ENCODE results near the gene PCDHB7. TPM values are rescaled to one million over a fixed set of nuclear protein-coding genes. Genes with fewer than 3 reads are reported as not detected.
"Not testable (repeated sequence)": the region's sequence is repeated elsewhere in the genome, so short reads cannot be mapped to it uniquely, and the experiment has no call there.

Gene PCDHB7
- total RNA-seq, 1 experiment from 2014 or later = 2.1 TPM

DNA sequence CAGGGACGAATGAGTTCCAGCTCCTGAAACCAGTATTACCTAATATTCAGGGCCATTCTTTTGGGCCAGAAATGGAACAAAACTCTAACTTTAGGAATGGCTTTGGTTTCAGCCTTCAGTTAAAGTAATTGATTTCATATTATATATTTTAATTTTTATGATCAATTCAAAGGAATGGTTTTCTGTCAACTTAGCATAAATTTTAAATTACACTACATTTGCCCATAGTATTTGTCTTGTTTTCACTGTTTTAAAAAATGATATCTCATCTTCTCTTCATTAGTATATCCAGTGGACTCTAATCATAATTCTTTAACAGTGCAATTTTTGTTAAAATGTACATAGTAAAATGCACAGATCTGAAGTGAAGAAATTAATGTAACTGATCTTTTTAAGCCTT is 7.9 kb downstream of the PCDHB7 start:
- DNase-seq (ENCODE audit: low read depth) = no peak

- peak; percentile 71 for DNase-seq (ENCODE audit: low read depth)
Observed at GRCh38 chr5:141182248-141182647, 9.8 kb downstream of the PCDHB7 start, which contains the start of gene PCDHB16. TSS of gene PCDHB16 (plus strand) at chr5:141182387. CDS start at chr5:141182560, 173 bp downstream.

GRCh38 chr5:141184117-141184855 is 11.8 kb downstream of the PCDHB7 start:
- not testable (repeated sequence) for DNase-seq (ENCODE audit: low read depth)

DNA sequence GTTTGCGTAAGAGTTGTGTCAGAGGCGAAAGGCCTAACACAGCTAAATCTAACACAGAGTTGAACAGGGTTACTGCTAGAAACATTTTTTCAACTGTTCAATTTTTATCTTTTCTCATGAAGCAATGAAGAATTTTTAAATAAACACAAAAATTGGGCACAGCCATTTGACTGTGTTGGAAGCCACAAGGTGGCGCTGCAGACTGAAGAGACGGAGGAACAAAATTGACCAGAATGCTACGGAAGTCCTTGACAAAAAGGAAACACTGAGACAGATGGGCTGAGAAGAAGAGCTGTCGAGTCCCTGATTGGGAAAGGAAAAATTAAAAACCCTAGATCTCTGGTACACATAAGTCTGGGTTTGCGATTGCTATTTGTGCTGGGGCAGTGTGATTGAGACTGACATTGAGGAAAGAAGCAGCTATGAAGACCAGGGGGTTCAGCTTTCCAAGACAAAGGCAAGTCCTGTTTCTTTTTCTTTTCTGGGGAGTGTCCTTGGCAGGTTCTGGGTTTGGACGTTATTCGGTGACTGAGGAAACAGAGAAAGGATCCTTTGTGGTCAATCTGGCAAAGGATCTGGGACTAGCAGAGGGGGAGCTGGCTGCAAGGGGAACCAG is 14.6 kb downstream of the PCDHB7 start, which contains the start of gene PCDHB9:
TSS of gene PCDHB9 (plus strand) at position 265 of the 616 bp plus-strand sequence. CDS start at position 423, 158 bp downstream.
- DNase-seq (ENCODE audit: low read depth) = peak; percentile 56

DNA sequence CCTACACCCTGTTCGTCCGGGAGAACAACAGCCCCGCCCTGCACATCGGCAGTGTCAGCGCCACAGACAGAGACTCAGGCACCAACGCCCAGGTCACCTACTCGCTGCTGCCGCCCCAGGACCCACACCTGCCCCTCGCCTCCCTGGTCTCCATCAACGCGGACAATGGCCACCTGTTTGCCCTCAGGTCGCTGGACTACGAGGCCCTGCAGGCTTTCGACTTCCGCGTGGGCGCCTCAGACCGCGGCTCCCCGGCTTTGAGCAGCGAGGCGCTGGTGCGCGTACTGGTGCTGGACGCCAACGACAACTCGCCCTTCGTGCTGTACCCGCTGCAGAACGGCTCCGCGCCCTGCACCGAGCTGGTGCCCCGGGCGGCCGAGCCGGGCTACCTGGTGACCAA is 16.2 kb downstream of the PCDHB7 start:
- DNase-seq (ENCODE audit: low read depth) = not testable (repeated sequence)

GRCh38 chr5:141189131-141189530 is 16.7 kb downstream of the PCDHB7 start:
- not testable (repeated sequence) for DNase-seq (ENCODE audit: low read depth)

DNA sequence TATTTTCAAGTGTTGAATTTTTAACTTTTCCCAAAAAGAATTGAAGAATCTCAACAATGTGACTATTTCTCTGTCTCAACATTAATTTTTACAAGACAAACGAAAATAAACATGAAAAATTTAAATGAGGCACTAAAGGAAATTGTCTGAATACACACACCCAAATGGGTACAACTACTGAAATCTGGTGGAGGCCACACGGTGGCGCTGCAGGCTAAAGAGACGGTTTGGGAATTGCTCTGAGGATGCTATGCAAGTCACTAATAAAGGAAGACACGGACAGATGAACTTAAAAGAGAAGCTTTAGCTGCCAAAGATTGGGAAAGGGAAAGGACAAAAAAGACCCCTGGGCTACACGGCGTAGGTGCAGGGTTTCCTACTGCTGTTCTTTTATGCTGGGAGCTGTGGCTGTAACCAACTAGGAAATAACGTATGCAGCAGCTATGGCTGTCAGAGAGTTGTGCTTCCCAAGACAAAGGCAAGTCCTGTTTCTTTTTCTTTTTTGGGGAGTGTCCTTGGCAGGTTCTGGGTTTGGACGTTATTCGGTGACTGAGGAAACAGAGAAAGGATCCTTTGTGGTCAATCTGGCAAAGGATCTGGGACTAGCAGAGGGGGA is 19.8 kb downstream of the PCDHB7 start, which contains the start of gene PCDHB10:
TSS of gene PCDHB10 (plus strand) at position 244 of the 616 bp plus-strand sequence. CDS start at position 444, 200 bp downstream.
- peak; percentile 47 for DNase-seq (ENCODE audit: low read depth)

DNA sequence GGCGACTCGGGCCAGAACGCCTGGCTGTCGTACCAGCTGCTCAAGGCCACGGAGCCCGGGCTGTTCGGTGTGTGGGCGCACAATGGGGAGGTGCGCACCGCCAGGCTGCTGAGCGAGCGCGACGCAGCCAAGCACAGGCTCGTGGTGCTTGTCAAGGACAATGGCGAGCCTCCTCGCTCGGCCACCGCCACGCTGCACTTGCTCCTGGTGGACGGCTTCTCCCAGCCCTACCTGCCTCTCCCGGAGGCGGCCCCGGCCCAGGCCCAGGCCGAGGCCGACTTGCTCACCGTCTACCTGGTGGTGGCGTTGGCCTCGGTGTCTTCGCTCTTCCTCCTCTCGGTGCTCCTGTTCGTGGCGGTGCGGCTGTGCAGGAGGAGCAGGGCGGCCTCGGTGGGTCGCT is 21.9 kb downstream of the PCDHB7 start:
- DNase-seq (ENCODE audit: low read depth) = not testable (repeated sequence)

DNA sequence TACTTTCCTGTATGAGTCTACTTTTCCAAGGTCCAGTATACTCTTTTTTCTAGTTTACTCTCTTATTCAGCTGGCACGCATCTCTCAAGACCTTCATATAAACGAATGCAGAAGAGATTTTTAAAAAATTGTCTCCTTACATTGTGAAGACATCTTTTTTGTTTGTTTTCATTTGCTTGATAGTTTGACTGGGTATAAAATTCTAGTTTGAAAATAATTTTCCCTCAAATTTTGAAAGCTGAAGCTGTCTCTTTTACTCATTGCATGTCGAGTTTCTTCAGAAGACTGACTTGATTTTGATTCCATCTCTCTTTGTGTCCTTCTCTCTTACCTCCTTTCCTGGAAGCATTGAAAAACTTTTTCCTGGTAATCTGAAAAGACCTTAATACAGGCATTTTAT is 23.9 kb downstream of the PCDHB7 start:
- no peak for DNase-seq (ENCODE audit: low read depth)

DNA sequence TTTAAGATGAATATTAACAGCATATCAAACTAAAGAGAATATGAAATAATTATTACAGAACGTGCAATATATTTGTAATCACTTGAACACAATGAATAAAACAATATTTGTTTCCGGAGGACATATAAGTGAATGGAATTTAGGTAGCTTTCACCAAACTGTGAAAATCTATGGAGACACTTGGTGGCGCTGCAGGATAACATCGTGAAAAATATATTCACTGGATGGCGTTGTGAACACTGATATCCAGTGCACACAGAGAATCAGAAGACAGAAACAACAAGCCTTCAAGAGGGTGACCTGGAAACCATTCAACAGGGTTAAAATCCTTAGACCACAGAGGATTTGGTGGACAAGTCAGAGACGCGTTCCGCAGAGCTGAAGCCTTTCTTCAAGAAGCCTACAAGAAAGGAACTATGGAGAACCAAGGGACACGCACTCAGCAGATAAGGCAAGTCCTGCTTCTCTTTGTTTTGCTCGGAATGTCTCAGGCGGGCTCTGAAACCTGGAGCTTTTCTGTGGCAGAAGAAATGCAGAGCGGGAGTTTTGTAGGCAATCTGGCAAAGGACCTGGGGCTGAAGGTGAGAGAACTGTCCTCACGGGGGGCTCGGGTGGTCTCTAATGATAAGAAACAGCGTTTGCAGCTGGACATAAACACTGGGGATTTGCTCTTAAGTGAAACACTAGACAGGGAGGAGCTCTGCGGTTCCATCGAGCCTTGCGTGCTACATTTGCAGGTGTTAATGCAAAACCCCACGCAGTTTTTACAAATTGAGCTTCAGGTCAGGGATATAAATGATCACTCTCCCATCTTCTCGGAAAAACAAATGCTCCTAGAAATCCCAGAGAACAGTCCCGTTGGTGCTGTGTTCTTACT is 27.2 kb downstream of the PCDHB7 start, which contains the start of gene PCDHB11:
TSS of gene PCDHB11 (plus strand) at position 269 of the 877 bp plus-strand sequence. CDS start at position 417, 148 bp downstream.
- no peak for DNase-seq (ENCODE audit: low read depth)

GRCh38 chr5:141201126-141201525 is 28.7 kb downstream of the PCDHB7 start:
- not testable (repeated sequence) for DNase-seq (ENCODE audit: low read depth)

DNA sequence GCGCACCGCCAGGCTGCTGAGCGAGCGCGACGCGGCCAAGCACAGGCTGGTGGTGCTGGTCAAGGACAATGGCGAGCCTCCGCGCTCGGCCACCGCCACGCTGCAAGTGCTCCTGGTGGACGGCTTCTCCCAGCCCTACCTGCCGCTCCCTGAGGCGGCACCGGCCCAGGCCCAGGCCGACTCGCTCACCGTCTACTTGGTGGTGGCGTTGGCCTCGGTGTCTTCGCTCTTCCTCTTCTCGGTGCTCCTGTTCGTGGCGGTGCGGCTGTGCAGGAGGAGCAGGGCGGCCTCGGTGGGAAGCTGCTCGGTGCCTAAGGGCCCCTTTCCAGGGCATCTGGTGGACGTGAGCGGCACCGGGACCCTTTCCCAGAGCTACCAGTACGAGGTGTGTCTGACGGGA is 29.2 kb downstream of the PCDHB7 start:
- DNase-seq (ENCODE audit: low read depth) = not testable (repeated sequence)

- peak; percentile 47 for DNase-seq (ENCODE audit: low read depth)
Observed at GRCh38 chr5:141208478-141208877, 36.0 kb downstream of the PCDHB7 start, which contains the start of gene PCDHB12. TSS of gene PCDHB12 (plus strand) at chr5:141208719. CDS start at chr5:141208908, 189 bp downstream.

- not testable (repeated sequence) for DNase-seq (ENCODE audit: low read depth)
Observed at GRCh38 chr5:141210281-141210680, 37.8 kb downstream of the PCDHB7 start.

DNA sequence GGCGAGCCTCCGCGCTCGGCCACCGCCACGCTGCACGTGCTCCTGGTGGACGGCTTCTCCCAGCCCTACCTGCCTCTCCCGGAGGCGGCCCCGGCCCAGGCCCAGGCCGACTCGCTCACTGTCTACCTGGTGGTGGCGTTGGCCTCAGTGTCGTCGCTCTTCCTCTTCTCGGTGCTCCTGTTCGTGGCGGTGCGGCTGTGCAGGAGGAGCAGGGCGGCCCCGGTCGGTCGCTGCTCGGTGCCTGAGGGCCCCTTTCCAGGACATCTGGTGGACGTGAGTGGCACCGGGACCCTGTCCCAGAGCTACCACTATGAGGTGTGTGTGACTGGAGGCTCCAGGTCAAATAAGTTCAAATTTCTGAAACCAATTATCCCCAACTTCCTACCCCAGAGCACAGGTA is 38.4 kb downstream of the PCDHB7 start:
- not testable (repeated sequence) for DNase-seq (ENCODE audit: low read depth)

- DNase-seq (ENCODE audit: low read depth) = peak; percentile 27
Observed at GRCh38 chr5:141213656-141214339, 41.4 kb downstream of the PCDHB7 start, which contains the start of gene PCDHB13. TSS of gene PCDHB13 (plus strand) at chr5:141213919. CDS start at chr5:141214124, 205 bp downstream.

DNA sequence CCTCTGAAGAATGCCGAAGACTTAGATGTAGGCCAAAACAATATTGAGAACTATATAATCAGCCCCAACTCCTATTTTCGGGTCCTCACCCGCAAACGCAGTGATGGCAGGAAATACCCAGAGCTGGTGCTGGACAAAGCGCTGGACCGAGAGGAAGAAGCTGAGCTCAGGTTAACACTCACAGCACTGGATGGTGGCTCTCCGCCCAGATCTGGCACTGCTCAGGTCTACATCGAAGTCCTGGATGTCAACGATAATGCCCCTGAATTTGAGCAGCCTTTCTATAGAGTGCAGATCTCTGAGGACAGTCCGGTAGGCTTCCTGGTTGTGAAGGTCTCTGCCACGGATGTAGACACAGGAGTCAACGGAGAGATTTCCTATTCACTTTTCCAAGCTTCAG is 42.1 kb downstream of the PCDHB7 start:
- DNase-seq (ENCODE audit: low read depth) = not testable (repeated sequence)

GRCh38 chr5:141215504-141215903 is 43.1 kb downstream of the PCDHB7 start:
- not testable (repeated sequence) for DNase-seq (ENCODE audit: low read depth)

GRCh38 chr5:141216035-141216434 is 43.6 kb downstream of the PCDHB7 start:
- not testable (repeated sequence) for DNase-seq (ENCODE audit: low read depth)

GRCh38 chr5:141223112-141223783 is 50.8 kb downstream of the PCDHB7 start, which contains the start of gene PCDHB14:
TSS of gene PCDHB14 (plus strand) at chr5:141223343. CDS start at chr5:141223506, 163 bp downstream.
- DNase-seq (ENCODE audit: low read depth) = peak; percentile 43
